22Rv1 (cell line): ENCODE data around the gene SLC66A1.

Experiments used
- CTCF ChIP-seq: fragments of 450-650 bp; IDR thresholded peaks from 2 replicates; pipeline ENCODE4 v1.5.1; 2017; ENCODE audit warnings: mild to moderate bottlenecking
- ZFX ChIP-seq: fragments of 450-650 bp; IDR thresholded peaks from 2 replicates; pipeline ENCODE4 v1.6.1; 2017; ENCODE audit warnings: antibody characterized with exemption, borderline replicate concordance

DNA sequence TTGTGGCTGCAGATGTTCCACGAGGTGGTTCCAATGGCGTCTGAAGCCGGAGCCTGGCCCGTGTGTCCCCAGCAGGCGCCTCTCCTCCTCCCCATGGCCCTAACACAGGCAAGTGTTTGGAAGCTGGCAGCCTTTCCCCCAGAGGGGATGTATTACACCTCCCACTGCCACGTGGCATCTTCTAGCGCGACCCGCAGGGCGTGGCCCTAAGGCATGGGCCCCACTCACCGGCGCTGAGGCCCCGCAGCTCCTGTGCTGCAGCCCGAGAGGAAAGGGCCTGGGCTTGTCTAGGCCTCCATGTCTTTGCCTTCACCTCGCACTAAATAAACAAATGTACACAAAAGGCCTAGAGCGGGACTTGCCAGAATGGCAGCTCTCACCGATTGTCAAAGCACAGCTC is 37.9 kb downstream of the SLC66A1 start:
- TF ChIP-seq CTCF (no peak), ZFX (no peak)
